B cell (primary cell): ENCODE results near the gene VWA8. TPM values are rescaled to one million over a fixed set of nuclear protein-coding genes. Genes with fewer than 3 reads are reported as not detected.

Experiments
- ATAC-seq: fragments of 200-7000 bp; cut with Tn5 transposase; one replicate; pipeline ENCODE4 v1.10.0; 2021; ENCODE audit warnings: low read depth, mild to moderate bottlenecking, moderate number of reproducible peaks, moderate library complexity
- CTCF ChIA-PET: fragments of 350-600 bp; sonication (Branson Sonifier 250); formaldehyde crosslinking; loops from one replicate; lab custom pipeline; 2021; ENCODE audit warnings: antibody characterized with exemption, inconsistent platforms; lab: Charles Lee
- POLR2A ChIA-PET: fragments of 350-600 bp; sonication (Branson Sonifier 250); formaldehyde crosslinking; loops from one replicate; lab custom pipeline; 2021; ENCODE audit warnings: antibody characterized with exemption; lab: Charles Lee
- DNase-seq: peaks from one replicate; pipeline ENCODE4 v3.0.0; 2013
- H2AFZ ChIP-seq: 2 replicates; pipeline ENCODE4 v1.6.1; 2012; ENCODE audit warnings: mild to moderate bottlenecking, low read depth, low read length; ENCODE audit not compliant: insufficient read depth, poor library complexity, severe bottlenecking
- H3K27ac ChIP-seq, 2 donors: 1 replicate in 1 of 2; 2 replicates in 1 of 2; pipeline ENCODE4 v1.5.1; 2012 to 2013; ENCODE audit warnings: low read length in 2 of 2, mild to moderate bottlenecking in 2 of 2, moderate library complexity in 1 of 2
- H3K27me3 ChIP-seq, 4 experiments: fragments of 200-600 bp in 1 of 4; sonication (generic) in 1 of 4; replicated peaks in 1 of 4; 1 replicate in 2 of 4; 2 replicates in 2 of 4; pipeline versions ENCODE4 v1.6.1 to v1.7.0; 2013 to 2016; ENCODE audit warnings: low read length in 3 of 4, mild to moderate bottlenecking in 2 of 4, mixed read lengths in 1 of 4, moderate library complexity in 1 of 4; ENCODE audit not compliant: insufficient read depth in 4 of 4, control insufficient read depth in 3 of 4; ENCODE audit errors: control extremely low read depth in 1 of 4
- H3K36me3 ChIP-seq, 2 experiments: replicated peaks in 1 of 2; 1 replicate in 1 of 2; 2 replicates in 1 of 2; pipeline versions ENCODE4 v1.6.1 to v1.7.1; 2013; ENCODE audit warnings: low read length in 1 of 2; ENCODE audit not compliant: insufficient read depth in 2 of 2, control insufficient read depth in 1 of 2; ENCODE audit errors: control extremely low read depth in 1 of 2, extremely low read depth in 1 of 2
- H3K4me1 ChIP-seq, 2 donors: fragments of 200-600 bp in 1 of 2; sonication (generic) in 1 of 2; 1 replicate in 1 of 2; 2 replicates in 1 of 2; pipeline versions ENCODE4 v1.5.1 to v1.6.1; 2013 to 2017; ENCODE audit warnings: low read length in 2 of 2; ENCODE audit not compliant: control insufficient read depth in 2 of 2, insufficient read depth in 2 of 2
- H3K4me2 ChIP-seq: replicated peaks from 2 replicates; pipeline ENCODE3; 2012; ENCODE audit warnings: mild to moderate bottlenecking, low read depth, low read length; ENCODE audit not compliant: poor library complexity, severe bottlenecking
- H3K4me3 ChIP-seq, 5 experiments: fragments of 200-600 bp in 1 of 5; sonication (generic) in 1 of 5; 1 replicate in 3 of 5; 2 replicates in 2 of 5; pipeline versions ENCODE4 v1.5.1 to v1.7.0; 2011 to 2016; ENCODE audit warnings: low read length in 4 of 5, mild to moderate bottlenecking in 4 of 5, low read depth in 2 of 5, control low read depth in 1 of 5, moderate library complexity in 1 of 5; ENCODE audit not compliant: insufficient read depth in 1 of 5; ENCODE audit errors: control extremely low read depth in 1 of 5, extremely low read depth in 1 of 5
- H3K79me2 ChIP-seq: fragments of 200-600 bp; sonication (generic); one replicate; pipeline ENCODE4 v1.6.0; 2016; ENCODE audit warnings: low read length; ENCODE audit not compliant: control insufficient read depth, insufficient read depth
- H3K9ac ChIP-seq: fragments of 200-600 bp; sonication (generic); 2 replicates; pipeline ENCODE4 v1.6.1; 2017; ENCODE audit warnings: mild to moderate bottlenecking, low read length, moderate library complexity
- H3K9me3 ChIP-seq, 3 donors: one replicate each; pipeline versions ENCODE4 v1.6.1 to v1.7.1; 2013; ENCODE audit warnings: low read length in 2 of 3; ENCODE audit not compliant: control insufficient read depth in 2 of 3, insufficient read depth in 1 of 3; ENCODE audit errors: control extremely low read depth in 1 of 3
- H4K20me1 ChIP-seq: 2 replicates; pipeline ENCODE4 v1.6.0; 2012; ENCODE audit warnings: mild to moderate bottlenecking, low read length; ENCODE audit not compliant: insufficient read depth, control insufficient read depth, poor library complexity, severe bottlenecking
- H3K27ac Mint-ChIP-seq: one replicate; pipeline ENCODE4 v1.8.0; 2021; ENCODE audit warnings: mixed read lengths
- H3K27me3 Mint-ChIP-seq: one replicate; pipeline ENCODE4 v1.8.0; 2021; ENCODE audit warnings: mixed read lengths
- H3K4me1 Mint-ChIP-seq: one replicate; pipeline ENCODE4 v1.8.0; 2021; ENCODE audit warnings: mixed read lengths
- H3K4me3 Mint-ChIP-seq: one replicate; pipeline ENCODE4 v1.8.0; 2021; ENCODE audit warnings: mixed read lengths
- H3K9me3 Mint-ChIP-seq: one replicate; pipeline ENCODE4 v1.8.0; 2022; ENCODE audit warnings: mixed read lengths; ENCODE audit not compliant: insufficient read depth
- CTCF ChIP-seq: fragments of 200-600 bp; IDR thresholded peaks from one replicate; pipeline ENCODE4 v1.8.0; 2022; ENCODE audit warnings: antibody characterized with exemption, mild to moderate bottlenecking
- EZH2 ChIP-seq: IDR thresholded peaks from 2 replicates; pipeline ENCODE4 v1.6.1; 2012; ENCODE audit warnings: borderline replicate concordance, low read depth, mild to moderate bottlenecking, moderate library complexity, low read length; ENCODE audit not compliant: insufficient read depth, poor library complexity, severe bottlenecking
- WGBS: methylation state at CpG from one replicate; pipeline ENCODE4 v1.1.5; 2013; ENCODE audit warnings: missing lambda C conversion rate; ENCODE audit not compliant: insufficient coverage; 5-methylcytosine and 5-hydroxymethylcytosine counted together
- intact Hi-C: fragments of 100-400 bp; cut with micrococcal nuclease; formaldehyde crosslinking; loops from one replicate; pipeline ENCODE4 v1.10.0; 2022
- polyA plus RNA-seq: library from polyadenylated mRNA; depleted of rRNA; stranded (reverse); fragments of >200 nt; gene quantifications from 2 replicates; pipeline ENCODE4 v1.2.3, GENCODE V29; 2012
- total RNA-seq, 2 donors: library from RNA; stranded (reverse); fragments of 120-200 nt in 1 of 2; gene quantifications; 1 replicate in 1 of 2; 2 replicates in 1 of 2; pipeline versions ENCODE4 v1.2.3 to v1.2.4, GENCODE V29; 2013 to 2022

Gene VWA8
- total and polyA plus RNA-seq, 2 donors (not counting 1 experiment from before 2014, with no cell fraction given), result 6.0 to 19.7 TPM

- ATAC-seq, result no peak
- H3K9me3 Mint-ChIP-seq, result no peaks in the 10 kb centered on the region
Measured at GRCh38 chr13:41650706-41651105, 310.2 kb downstream of the VWA8 start.

More at GRCh38 chr13:41650706-41651105, 310.2 kb downstream of the VWA8 start:
- TF ChIP-seq EZH2, result no peak
- TF ChIP-seq CTCF, result no peak
- peaks cover 53% of the 10 kb centered on the region for H3K27me3 Mint-ChIP-seq
- Histone ChIP-seq H3K4me1 (peaks cover 10 to 12% of the 10 kb centered on the region in 2 donors), H4K20me1 (peaks cover 11% of the 10 kb centered on the region), H3K27ac (no peak overlapping the region), H2AFZ (no peak overlapping the region), H3K4me3 (no peak overlapping the region), H3K4me2 (no peak overlapping the region), H3K79me2 (no peaks in the 10 kb centered on the region), H3K9me3 (no peaks in the 10 kb centered on the region), H3K36me3 (no peaks in the 10 kb centered on the region), H3K9ac (no peak overlapping the region), H3K27me3 (peaks cover 0 to 35% (median 22%) of the 10 kb centered on the region in 4 experiments)
- POLR2A ChIA-PET, result no interaction called here
- DNase-seq, result no peak
- intact Hi-C loops, result loop anchor here (5.0 kb wide), 1 partner anchor 573 kb away; no protein-coding TSS in a partner anchor
- WGBS, result 92% methylated on average over 1 of the region's 2 CpGs
- H3K27ac Mint-ChIP-seq, result no peak overlapping the region
- peaks cover 10% of the 10 kb centered on the region for H3K4me1 Mint-ChIP-seq
- CTCF ChIA-PET, result interaction anchor here (0.7 to 4.1 kb wide), 3 partner anchors 194 to 386 kb away, joined by 3 to 27 read pairs (median 8); partner anchors contain the start of gene RGCC
- H3K4me3 Mint-ChIP-seq, result no peak overlapping the region
